ENCODE results near the gene SCNN1G. TPM values are rescaled to one million over a fixed set of nuclear protein-coding genes. Genes with fewer than 3 reads are reported as not detected.

The SCNN1G gene
- total and polyA plus RNA-seq, 2 of the 4 experiments (the other 2 are of a cell fraction): not detected

DNA sequence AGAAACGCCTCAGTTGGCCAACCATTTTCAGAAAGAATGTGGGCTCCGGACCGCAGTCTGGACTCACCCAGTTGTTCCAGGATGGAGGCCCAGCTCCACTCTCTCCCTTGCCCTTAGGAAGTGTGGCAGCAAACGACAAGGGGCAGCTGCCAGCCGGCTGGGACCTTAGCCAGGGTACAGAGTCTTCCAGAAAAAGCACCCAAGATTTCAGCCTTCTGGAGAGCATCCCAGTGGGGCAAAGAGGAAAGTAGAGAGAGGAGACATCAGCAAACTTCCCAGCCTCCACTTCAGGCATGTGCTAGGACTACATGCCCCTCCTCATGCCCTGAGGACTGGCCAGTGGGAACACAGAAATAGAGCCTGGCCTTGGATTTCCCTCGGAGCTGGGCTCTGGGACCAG is 62.7 kb downstream of the SCNN1G start:
- Histone ChIP-seq H2AFZ (replicated peaks; ENCODE audit: low read length, poor library complexity) (no peak overlapping the region), H4K8ac (ENCODE audit: low read depth in 2 of 2, low read length in 2 of 2) (no peak overlapping the region), H2BK5ac (ENCODE audit: low read depth, low read length, poor library complexity, severe bottlenecking) (no peak overlapping the region), H2BK15ac (ENCODE audit: low read depth, low read length) (no peak overlapping the region), H3K9me3 (ENCODE audit: control insufficient read depth, insufficient read depth, low read length) (no peaks in the 10 kb centered on the region), H2AK9ac (replicated peaks; ENCODE audit: low read depth, low read length, poor library complexity) (no peak overlapping the region), H3K4me1 (ENCODE audit: control insufficient read depth, insufficient read depth, low read length) (no peaks in the 10 kb centered on the region), H3K4ac (ENCODE audit: low read depth, low read length) (no peak overlapping the region), H3K4me2 (ENCODE audit: low read depth, low read length) (no peak overlapping the region), H4K91ac (ENCODE audit: insufficient read depth, low read depth, low read length) (no peak overlapping the region), H3K9me1 (ENCODE audit: insufficient read depth, low read length) (no peaks in the 10 kb centered on the region), H2BK20ac (ENCODE audit: low read depth, low read length) (no peak overlapping the region), H3K27me3 (ENCODE audit: control insufficient read depth, insufficient read depth, low read length) (no peaks in the 10 kb centered on the region), H3K4me3 (ENCODE audit: insufficient read depth, low read depth, low read length) (no peak overlapping the region), H3K18ac (ENCODE audit: low read depth, low read length) (no peak overlapping the region), H2AK5ac (ENCODE audit: low read depth, low read length) (no peak overlapping the region), H4K20me1 (ENCODE audit: insufficient read depth, low read length) (no peaks in the 10 kb centered on the region), H4K5ac (ENCODE audit: low read depth, low read length) (no peak overlapping the region), H3K79me1 (ENCODE audit: low read depth in 1 of 2, low read length in 2 of 2) (no peaks in the 10 kb centered on the region), H2BK120ac (ENCODE audit: low read depth, low read length) (no peak overlapping the region), H3K9ac (ENCODE audit: low read depth, low read length) (no peak overlapping the region), H3K56ac (ENCODE audit: extremely low read depth, insufficient read depth, low read length) (no peak overlapping the region), H3K23ac (ENCODE audit: low read depth, low read length) (no peak overlapping the region), H3K14ac (replicated peaks; ENCODE audit: low read depth, low read length) (no peak overlapping the region), H3K36me3 (ENCODE audit: control insufficient read depth, insufficient read depth, low read length) (no peaks in the 10 kb centered on the region), H3K27ac (ENCODE audit: insufficient read depth, low read length) (no peak overlapping the region)
- DNase-seq: no peak
- in situ Hi-C loops (cut with MboI; ENCODE audit: low sequenced_read_pairs): no loop called here
- no TSS peak for BruUV-seq (replicated peaks)
- ChIA-PET CTCF (no interaction called here), POLR2A (ENCODE audit: unreplicated experiment) (no interaction called here)
- intact Hi-C loops (cut with micrococcal nuclease): no loop called here
- dilution Hi-C loops (cut with HindIII; ENCODE audit: low sequenced_read_pairs, unreplicated experiment): no loop called here
- ATAC-seq (ENCODE audit: low read depth): no peak
- TF ChIP-seq POLR2A (IDR thresholded peaks at IDR 0.05; ENCODE audit: low read depth, low read length) (no peak), NFE2L2 (IDR thresholded peaks at IDR 0.05; ENCODE audit: low read depth, low read length) (no peak), MXI1 (IDR thresholded peaks at IDR 0.05; ENCODE audit: borderline replicate concordance, low read depth, low read length) (no peak), RFX5 (IDR thresholded peaks at IDR 0.05; ENCODE audit: low read depth, low read length) (no peak), RCOR1 (IDR thresholded peaks at IDR 0.05; ENCODE audit: insufficient replicate concordance, low read length) (no peak), BHLHE40 (IDR thresholded peaks at IDR 0.05; ENCODE audit: low read depth, low read length) (no peak), RAD21 (IDR thresholded peaks at IDR 0.05; ENCODE audit: low read length) (no peak), CEBPB (IDR thresholded peaks at IDR 0.05; ENCODE audit: low read depth, low read length) (no peak), CHD1 (IDR thresholded peaks at IDR 0.05; ENCODE audit: low read depth, low read length) (no peak)
- TF ChIP-seq, protein P1, sequence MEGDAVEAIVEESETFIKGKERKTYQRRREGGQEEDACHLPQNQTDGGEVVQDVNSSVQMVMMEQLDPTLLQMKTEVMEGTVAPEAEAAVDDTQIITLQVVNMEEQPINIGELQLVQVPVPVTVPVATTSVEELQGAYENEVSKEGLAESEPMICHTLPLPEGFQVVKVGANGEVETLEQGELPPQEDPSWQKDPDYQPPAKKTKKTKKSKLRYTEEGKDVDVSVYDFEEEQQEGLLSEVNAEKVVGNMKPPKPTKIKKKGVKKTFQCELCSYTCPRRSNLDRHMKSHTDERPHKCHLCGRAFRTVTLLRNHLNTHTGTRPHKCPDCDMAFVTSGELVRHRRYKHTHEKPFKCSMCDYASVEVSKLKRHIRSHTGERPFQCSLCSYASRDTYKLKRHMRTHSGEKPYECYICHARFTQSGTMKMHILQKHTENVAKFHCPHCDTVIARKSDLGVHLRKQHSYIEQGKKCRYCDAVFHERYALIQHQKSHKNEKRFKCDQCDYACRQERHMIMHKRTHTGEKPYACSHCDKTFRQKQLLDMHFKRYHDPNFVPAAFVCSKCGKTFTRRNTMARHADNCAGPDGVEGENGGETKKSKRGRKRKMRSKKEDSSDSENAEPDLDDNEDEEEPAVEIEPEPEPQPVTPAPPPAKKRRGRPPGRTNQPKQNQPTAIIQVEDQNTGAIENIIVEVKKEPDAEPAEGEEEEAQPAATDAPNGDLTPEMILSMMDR (conservative IDR thresholded peaks at IDR 0.05; ENCODE audit: low read depth, low read length): no peak
- TF ChIP-seq, protein P2, sequence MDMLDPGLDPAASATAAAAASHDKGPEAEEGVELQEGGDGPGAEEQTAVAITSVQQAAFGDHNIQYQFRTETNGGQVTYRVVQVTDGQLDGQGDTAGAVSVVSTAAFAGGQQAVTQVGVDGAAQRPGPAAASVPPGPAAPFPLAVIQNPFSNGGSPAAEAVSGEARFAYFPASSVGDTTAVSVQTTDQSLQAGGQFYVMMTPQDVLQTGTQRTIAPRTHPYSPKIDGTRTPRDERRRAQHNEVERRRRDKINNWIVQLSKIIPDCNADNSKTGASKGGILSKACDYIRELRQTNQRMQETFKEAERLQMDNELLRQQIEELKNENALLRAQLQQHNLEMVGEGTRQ (IDR thresholded peaks at IDR 0.05; ENCODE audit: low read depth, low read length): no peak
- TF ChIP-seq, protein P3, sequence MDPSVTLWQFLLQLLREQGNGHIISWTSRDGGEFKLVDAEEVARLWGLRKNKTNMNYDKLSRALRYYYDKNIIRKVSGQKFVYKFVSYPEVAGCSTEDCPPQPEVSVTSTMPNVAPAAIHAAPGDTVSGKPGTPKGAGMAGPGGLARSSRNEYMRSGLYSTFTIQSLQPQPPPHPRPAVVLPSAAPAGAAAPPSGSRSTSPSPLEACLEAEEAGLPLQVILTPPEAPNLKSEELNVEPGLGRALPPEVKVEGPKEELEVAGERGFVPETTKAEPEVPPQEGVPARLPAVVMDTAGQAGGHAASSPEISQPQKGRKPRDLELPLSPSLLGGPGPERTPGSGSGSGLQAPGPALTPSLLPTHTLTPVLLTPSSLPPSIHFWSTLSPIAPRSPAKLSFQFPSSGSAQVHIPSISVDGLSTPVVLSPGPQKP (IDR thresholded peaks at IDR 0.05; ENCODE audit: borderline replicate concordance, low read depth, low read length): no peak
- WGBS, 2 experiments (ENCODE audit: extremely low coverage in 2 of 2, insufficient read length in 1 of 2): no CpG with 5 or more reads among the region's 6 CpGs

All from IMR-90 (cell line).